ENCODE results near the gene ZNF385D.

DNA sequence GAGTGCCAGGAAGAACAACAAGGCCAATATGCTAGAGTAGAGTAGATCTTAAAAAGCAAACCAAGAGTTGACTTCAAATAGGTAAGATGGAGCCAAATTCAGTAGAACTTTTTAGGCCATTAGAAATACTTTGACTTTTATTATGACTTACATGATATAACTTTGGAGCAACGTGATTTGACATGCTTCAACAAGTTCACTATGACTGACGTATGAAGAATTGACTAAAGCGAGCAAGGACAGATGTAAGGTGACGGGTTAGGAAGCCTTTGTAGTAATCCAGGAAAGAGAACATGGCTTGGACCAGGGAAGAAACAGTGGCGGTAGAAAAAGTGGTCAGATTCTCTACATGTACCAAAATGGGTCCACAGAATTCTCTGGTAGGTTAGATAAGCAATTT, 4.9 kb upstream of the ZNF385D start:
- TF ChIP-seq, protein P1, sequence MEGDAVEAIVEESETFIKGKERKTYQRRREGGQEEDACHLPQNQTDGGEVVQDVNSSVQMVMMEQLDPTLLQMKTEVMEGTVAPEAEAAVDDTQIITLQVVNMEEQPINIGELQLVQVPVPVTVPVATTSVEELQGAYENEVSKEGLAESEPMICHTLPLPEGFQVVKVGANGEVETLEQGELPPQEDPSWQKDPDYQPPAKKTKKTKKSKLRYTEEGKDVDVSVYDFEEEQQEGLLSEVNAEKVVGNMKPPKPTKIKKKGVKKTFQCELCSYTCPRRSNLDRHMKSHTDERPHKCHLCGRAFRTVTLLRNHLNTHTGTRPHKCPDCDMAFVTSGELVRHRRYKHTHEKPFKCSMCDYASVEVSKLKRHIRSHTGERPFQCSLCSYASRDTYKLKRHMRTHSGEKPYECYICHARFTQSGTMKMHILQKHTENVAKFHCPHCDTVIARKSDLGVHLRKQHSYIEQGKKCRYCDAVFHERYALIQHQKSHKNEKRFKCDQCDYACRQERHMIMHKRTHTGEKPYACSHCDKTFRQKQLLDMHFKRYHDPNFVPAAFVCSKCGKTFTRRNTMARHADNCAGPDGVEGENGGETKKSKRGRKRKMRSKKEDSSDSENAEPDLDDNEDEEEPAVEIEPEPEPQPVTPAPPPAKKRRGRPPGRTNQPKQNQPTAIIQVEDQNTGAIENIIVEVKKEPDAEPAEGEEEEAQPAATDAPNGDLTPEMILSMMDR (IDR thresholded peaks at IDR 0.05), result no peak
- TF ChIP-seq, protein P2, sequence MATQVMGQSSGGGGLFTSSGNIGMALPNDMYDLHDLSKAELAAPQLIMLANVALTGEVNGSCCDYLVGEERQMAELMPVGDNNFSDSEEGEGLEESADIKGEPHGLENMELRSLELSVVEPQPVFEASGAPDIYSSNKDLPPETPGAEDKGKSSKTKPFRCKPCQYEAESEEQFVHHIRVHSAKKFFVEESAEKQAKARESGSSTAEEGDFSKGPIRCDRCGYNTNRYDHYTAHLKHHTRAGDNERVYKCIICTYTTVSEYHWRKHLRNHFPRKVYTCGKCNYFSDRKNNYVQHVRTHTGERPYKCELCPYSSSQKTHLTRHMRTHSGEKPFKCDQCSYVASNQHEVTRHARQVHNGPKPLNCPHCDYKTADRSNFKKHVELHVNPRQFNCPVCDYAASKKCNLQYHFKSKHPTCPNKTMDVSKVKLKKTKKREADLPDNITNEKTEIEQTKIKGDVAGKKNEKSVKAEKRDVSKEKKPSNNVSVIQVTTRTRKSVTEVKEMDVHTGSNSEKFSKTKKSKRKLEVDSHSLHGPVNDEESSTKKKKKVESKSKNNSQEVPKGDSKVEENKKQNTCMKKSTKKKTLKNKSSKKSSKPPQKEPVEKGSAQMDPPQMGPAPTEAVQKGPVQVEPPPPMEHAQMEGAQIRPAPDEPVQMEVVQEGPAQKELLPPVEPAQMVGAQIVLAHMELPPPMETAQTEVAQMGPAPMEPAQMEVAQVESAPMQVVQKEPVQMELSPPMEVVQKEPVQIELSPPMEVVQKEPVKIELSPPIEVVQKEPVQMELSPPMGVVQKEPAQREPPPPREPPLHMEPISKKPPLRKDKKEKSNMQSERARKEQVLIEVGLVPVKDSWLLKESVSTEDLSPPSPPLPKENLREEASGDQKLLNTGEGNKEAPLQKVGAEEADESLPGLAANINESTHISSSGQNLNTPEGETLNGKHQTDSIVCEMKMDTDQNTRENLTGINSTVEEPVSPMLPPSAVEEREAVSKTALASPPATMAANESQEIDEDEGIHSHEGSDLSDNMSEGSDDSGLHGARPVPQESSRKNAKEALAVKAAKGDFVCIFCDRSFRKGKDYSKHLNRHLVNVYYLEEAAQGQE (IDR thresholded peaks at IDR 0.05; ENCODE audit: insufficient read depth in 1 of 2, low read depth in 2 of 2, low read length in 1 of 2), result no peak
